ENCODE measurements around the gene IRF4. TPM values are rescaled to one million over a fixed set of nuclear protein-coding genes. Genes with fewer than 3 reads are reported as not detected.

IRF4 gene
- total RNA-seq, 1 experiment from 2014 or later = 0.72 TPM

DNA sequence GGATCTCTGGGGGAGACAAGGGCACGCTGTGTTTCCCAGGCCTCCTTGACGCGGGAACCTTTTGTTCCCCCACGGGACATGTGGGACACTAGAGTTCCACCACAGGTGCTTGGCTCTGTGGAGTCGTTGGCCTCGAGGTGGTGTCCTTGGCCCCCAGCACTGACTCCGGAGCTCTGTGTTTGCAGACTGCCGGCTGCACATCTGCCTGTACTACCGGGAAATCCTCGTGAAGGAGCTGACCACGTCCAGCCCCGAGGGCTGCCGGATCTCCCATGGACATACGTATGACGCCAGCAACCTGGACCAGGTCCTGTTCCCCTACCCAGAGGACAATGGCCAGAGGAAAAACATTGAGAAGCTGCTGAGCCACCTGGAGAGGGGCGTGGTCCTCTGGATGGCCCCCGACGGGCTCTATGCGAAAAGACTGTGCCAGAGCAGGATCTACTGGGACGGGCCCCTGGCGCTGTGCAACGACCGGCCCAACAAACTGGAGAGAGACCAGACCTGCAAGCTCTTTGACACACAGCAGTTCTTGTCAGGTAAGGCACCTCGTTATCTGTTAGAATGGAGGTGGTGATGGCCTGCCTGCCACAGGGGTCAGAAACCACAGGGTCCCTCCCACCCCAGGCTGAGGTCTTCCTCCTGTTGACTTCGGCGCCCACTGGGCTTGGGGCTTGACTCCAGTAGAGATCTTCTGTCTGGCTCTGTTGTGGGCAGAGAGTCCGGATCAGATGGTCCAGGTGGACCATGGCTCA is 9.9 kb downstream of the IRF4 start:
- intact Hi-C loops (cut with micrococcal nuclease; ENCODE audit: unreplicated experiment) (no loop called here), in situ Hi-C loops (cut with HindIII; ENCODE audit: low pct_unique_long_range_greater_than_20kb, low sequenced_read_pairs) (no loop called here)
- TF ChIP-seq POLR2AphosphoS5 (IDR thresholded peaks at IDR 0.05; ENCODE audit: low read depth, low read length) (no peak), TCF7L2 (IDR thresholded peaks at IDR 0.05; ENCODE audit: low read depth, low read length) (no peak), SIN3A (IDR thresholded peaks at IDR 0.05; ENCODE audit: borderline replicate concordance, insufficient read depth, low read depth, low read length) (no peak)
- TF ChIP-seq, protein P1, sequence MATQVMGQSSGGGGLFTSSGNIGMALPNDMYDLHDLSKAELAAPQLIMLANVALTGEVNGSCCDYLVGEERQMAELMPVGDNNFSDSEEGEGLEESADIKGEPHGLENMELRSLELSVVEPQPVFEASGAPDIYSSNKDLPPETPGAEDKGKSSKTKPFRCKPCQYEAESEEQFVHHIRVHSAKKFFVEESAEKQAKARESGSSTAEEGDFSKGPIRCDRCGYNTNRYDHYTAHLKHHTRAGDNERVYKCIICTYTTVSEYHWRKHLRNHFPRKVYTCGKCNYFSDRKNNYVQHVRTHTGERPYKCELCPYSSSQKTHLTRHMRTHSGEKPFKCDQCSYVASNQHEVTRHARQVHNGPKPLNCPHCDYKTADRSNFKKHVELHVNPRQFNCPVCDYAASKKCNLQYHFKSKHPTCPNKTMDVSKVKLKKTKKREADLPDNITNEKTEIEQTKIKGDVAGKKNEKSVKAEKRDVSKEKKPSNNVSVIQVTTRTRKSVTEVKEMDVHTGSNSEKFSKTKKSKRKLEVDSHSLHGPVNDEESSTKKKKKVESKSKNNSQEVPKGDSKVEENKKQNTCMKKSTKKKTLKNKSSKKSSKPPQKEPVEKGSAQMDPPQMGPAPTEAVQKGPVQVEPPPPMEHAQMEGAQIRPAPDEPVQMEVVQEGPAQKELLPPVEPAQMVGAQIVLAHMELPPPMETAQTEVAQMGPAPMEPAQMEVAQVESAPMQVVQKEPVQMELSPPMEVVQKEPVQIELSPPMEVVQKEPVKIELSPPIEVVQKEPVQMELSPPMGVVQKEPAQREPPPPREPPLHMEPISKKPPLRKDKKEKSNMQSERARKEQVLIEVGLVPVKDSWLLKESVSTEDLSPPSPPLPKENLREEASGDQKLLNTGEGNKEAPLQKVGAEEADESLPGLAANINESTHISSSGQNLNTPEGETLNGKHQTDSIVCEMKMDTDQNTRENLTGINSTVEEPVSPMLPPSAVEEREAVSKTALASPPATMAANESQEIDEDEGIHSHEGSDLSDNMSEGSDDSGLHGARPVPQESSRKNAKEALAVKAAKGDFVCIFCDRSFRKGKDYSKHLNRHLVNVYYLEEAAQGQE (IDR thresholded peaks at IDR 0.05; ENCODE audit: insufficient read depth in 1 of 2, low read depth in 2 of 2, low read length in 1 of 2) = no peak
- TF ChIP-seq, protein P2, sequence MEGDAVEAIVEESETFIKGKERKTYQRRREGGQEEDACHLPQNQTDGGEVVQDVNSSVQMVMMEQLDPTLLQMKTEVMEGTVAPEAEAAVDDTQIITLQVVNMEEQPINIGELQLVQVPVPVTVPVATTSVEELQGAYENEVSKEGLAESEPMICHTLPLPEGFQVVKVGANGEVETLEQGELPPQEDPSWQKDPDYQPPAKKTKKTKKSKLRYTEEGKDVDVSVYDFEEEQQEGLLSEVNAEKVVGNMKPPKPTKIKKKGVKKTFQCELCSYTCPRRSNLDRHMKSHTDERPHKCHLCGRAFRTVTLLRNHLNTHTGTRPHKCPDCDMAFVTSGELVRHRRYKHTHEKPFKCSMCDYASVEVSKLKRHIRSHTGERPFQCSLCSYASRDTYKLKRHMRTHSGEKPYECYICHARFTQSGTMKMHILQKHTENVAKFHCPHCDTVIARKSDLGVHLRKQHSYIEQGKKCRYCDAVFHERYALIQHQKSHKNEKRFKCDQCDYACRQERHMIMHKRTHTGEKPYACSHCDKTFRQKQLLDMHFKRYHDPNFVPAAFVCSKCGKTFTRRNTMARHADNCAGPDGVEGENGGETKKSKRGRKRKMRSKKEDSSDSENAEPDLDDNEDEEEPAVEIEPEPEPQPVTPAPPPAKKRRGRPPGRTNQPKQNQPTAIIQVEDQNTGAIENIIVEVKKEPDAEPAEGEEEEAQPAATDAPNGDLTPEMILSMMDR (IDR thresholded peaks at IDR 0.05) = no peak
- H3K27me3 ChIP-seq (ENCODE audit: control insufficient read depth, insufficient read depth, low read length) = peaks cover 5% of the 10 kb centered on the region
- no peak overlapping the region for H3K27ac ChIP-seq (ENCODE audit: low read length)
- H3K9me3 ChIP-seq (ENCODE audit: control insufficient read depth, insufficient read depth, low read depth, low read length) = 0 out of 2 replicates have a peak, but pooled peaks cover 3% of the 10 kb centered on the region
- POLR2A ChIA-PET = no interaction called here
- no peak overlapping the region for H3K4me3 ChIP-seq (ENCODE audit: low read depth in 2 of 2, low read length in 2 of 2)
- no TSS peak for BruUV-seq (replicated peaks)
- CTCF ChIA-PET = interaction anchor here (0.6 kb wide), 1 partner anchor 252 kb away, joined by 3 read pairs; no protein-coding TSS in a partner anchor
- DNase-seq (ENCODE audit: low read depth, low spot score) = no peak
- H3K36me3 ChIP-seq (ENCODE audit: control insufficient read depth, insufficient read depth, low read length) = no peaks in the 10 kb centered on the region
- ATAC-seq = no peak
- no peaks in the 10 kb centered on the region; the same call in 1 of the 2 replicates for H3K4me1 ChIP-seq (ENCODE audit: control insufficient read depth, insufficient read depth, low read length)

DNA sequence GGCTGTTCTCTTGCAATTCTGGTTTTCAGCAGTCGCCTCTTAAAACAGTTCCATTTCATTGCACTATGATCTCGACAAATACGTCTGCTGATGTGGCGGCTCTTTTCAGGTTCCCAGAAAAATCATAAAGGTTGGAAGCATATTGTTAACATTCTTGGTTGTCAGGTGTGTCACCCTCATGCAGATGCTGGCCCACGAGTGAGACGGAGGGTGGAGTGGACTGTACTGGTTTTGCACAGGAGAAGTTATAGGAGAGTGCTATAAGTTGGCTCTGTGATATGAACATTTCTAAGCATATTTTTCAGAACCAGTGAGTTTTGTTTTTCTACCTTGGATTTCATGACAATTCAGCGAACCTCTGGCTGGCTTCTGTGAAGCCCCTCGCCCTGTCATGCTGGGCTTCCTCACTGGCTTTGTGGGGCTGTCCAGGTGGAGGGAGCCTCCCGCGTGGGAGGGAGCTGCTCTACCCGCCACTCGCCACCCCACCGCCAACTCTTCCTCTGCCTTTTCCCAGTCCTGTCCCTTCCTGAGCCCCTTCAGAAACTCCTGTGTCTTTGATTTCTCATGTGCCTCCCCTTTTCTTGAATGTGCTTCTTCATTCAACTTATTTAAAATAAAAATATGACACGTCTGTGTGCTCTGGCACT is 10.6 kb downstream of the IRF4 start:
- no TSS peak for BruUV-seq (replicated peaks)

More for the DNA sequence above, 10.6 kb downstream of the IRF4 start:
- no peak overlapping the region for H3K4me3 ChIP-seq (ENCODE audit: low read depth in 2 of 2, low read length in 2 of 2)
- peaks cover 5% of the 10 kb centered on the region for H3K27me3 ChIP-seq (ENCODE audit: control insufficient read depth, insufficient read depth, low read length)
- POLR2A ChIA-PET = no interaction called here
- in situ Hi-C loops (cut with HindIII; ENCODE audit: low pct_unique_long_range_greater_than_20kb, low sequenced_read_pairs) = no loop called here
- DNase-seq (ENCODE audit: low read depth, low spot score) (no peak), ATAC-seq (no peak)
- H3K9me3 ChIP-seq (ENCODE audit: control insufficient read depth, insufficient read depth, low read depth, low read length) = 0 out of 2 replicates have a peak, but pooled peaks cover 3% of the 10 kb centered on the region
- no peaks in the 10 kb centered on the region for H3K36me3 ChIP-seq (ENCODE audit: control insufficient read depth, insufficient read depth, low read length)
- no peaks in the 10 kb centered on the region; the same call in 1 of the 2 replicates for H3K4me1 ChIP-seq (ENCODE audit: control insufficient read depth, insufficient read depth, low read length)
- TF ChIP-seq POLR2AphosphoS5 (IDR thresholded peaks at IDR 0.05; ENCODE audit: low read depth, low read length) (no peak), TCF7L2 (IDR thresholded peaks at IDR 0.05; ENCODE audit: low read depth, low read length) (no peak), SIN3A (IDR thresholded peaks at IDR 0.05; ENCODE audit: borderline replicate concordance, insufficient read depth, low read depth, low read length) (no peak)
- TF ChIP-seq, protein P2 (IDR thresholded peaks at IDR 0.05) = no peak
- TF ChIP-seq, protein P1 (IDR thresholded peaks at IDR 0.05; ENCODE audit: insufficient read depth in 1 of 2, low read depth in 2 of 2, low read length in 1 of 2) = no peak
- H3K27ac ChIP-seq (ENCODE audit: low read length) = no peak overlapping the region
- intact Hi-C loops (cut with micrococcal nuclease; ENCODE audit: unreplicated experiment) = no loop called here
- CTCF ChIA-PET = no interaction called here

Data from Panc1 (cell line).